DOHH2 (cell line): ENCODE data around the gene C4orf36.

Source experiments
- H3F3A ChIP-seq: fragments of 200-600 bp; sonication (generic), shearing (Covaris generic); 2 replicates; pipeline ENCODE4 v1.6.0; 2016; ENCODE audit warnings: antibody characterized with exemption, mild to moderate bottlenecking; ENCODE audit not compliant: control insufficient read depth, insufficient read depth
- H3K27ac ChIP-seq: fragments of 200-600 bp; sonication (generic); 2 replicates; pipeline ENCODE4 v1.5.1; 2014; ENCODE audit warnings: low read depth, mild to moderate bottlenecking, low read length, moderate library complexity
- H3K27me3 ChIP-seq: fragments of 200-600 bp; sonication (generic); 2 replicates; pipeline ENCODE4 v1.6.1; 2014; ENCODE audit warnings: mild to moderate bottlenecking, low read length, mixed read lengths; ENCODE audit not compliant: control insufficient read depth
- H3K36me3 ChIP-seq: fragments of 200-600 bp; sonication (generic); 2 replicates; pipeline ENCODE4 v1.6.1; 2014; ENCODE audit warnings: mild to moderate bottlenecking, low read length, moderate library complexity, mixed read lengths; ENCODE audit not compliant: control insufficient read depth
- H3K4me1 ChIP-seq: fragments of 200-600 bp; sonication (generic); 2 replicates; pipeline ENCODE4 v1.6.1; 2014; ENCODE audit warnings: mild to moderate bottlenecking, low read length, mixed read lengths; ENCODE audit not compliant: control insufficient read depth
- H3K4me2 ChIP-seq: fragments of 200-600 bp; sonication (generic); 2 replicates; pipeline ENCODE4 v1.6.0; 2014; ENCODE audit warnings: mild to moderate bottlenecking, low read length, moderate library complexity
- H3K4me3 ChIP-seq: fragments of 200-600 bp; sonication (generic); 2 replicates; pipeline ENCODE4 v1.5.1; 2014; ENCODE audit warnings: mild to moderate bottlenecking, low read length, mixed read lengths
- H3K79me2 ChIP-seq: fragments of 200-600 bp; sonication (generic); 2 replicates; pipeline ENCODE4 v1.6.1; 2014; ENCODE audit warnings: mild to moderate bottlenecking, low read length, mixed read lengths; ENCODE audit not compliant: control insufficient read depth
- H3K9me2 ChIP-seq: fragments of 200-600 bp; sonication (generic); replicated peaks from 2 replicates; pipeline ENCODE4 v1.6.1; 2014; ENCODE audit warnings: mild to moderate bottlenecking, low read length, mixed read lengths; ENCODE audit not compliant: control insufficient read depth
- H3K9me3 ChIP-seq: fragments of 200-600 bp; sonication (generic); 2 replicates; pipeline ENCODE4 v1.6.1; 2014; ENCODE audit warnings: antibody characterized with exemption, low read length, mixed read lengths; ENCODE audit not compliant: control insufficient read depth, insufficient read depth
- H4K20me1 ChIP-seq: fragments of 200-600 bp; sonication (generic); 2 replicates; pipeline ENCODE4 v1.6.0; 2014; ENCODE audit warnings: low read depth, mild to moderate bottlenecking, antibody characterized with exemption, low read length, moderate library complexity; ENCODE audit not compliant: control insufficient read depth, insufficient read depth
- CTCF ChIP-seq: fragments of 200-600 bp; sonication (generic); IDR thresholded peaks from one replicate; pipeline ENCODE4 v1.5.1; 2014; ENCODE audit warnings: antibody characterized with exemption, mild to moderate bottlenecking, low read depth, low read length; ENCODE audit not compliant: poor library complexity, severe bottlenecking
- EZH2phosphoT487 ChIP-seq: fragments of 200-600 bp; sonication (generic); IDR thresholded peaks from 2 replicates; pipeline ENCODE4 v1.6.1; 2017; ENCODE audit warnings: borderline replicate concordance, mild to moderate bottlenecking, antibody characterized with exemption, low read length, moderate library complexity, mixed read lengths

Gene C4orf36

GRCh38 chr4:86910369-86910768 lies 18.1 kb upstream of the C4orf36 start:
- Histone ChIP-seq H3K4me1 (peaks cover 33% of the 10 kb centered on the region), H3K4me2 (no peak overlapping the region), H3K27ac (no peak overlapping the region), H4K20me1 (no peaks in the 10 kb centered on the region), H3K9me3 (no peaks in the 10 kb centered on the region), H3K4me3 (no peak overlapping the region), H3K27me3 (no peaks in the 10 kb centered on the region), H3K36me3 (no peaks in the 10 kb centered on the region), H3K9me2 (no peaks in the 10 kb centered on the region), H3K79me2 (no peaks in the 10 kb centered on the region), H3F3A (peaks cover 3% of the 10 kb centered on the region; the same call in 1 of the 2 replicates)
- TF ChIP-seq EZH2phosphoT487, result no peak
- no peak for TF ChIP-seq CTCF

GRCh38 chr4:86909546-86910295 lies 17.5 kb upstream of the C4orf36 start:
- Histone ChIP-seq H3K4me2 (no peak overlapping the region), H3K4me1 (peaks cover 33% of the 10 kb centered on the region)

GRCh38 chr4:86908251-86908657 lies 16.0 kb upstream of the C4orf36 start:
- H3K4me3 ChIP-seq, result peak overlapping the region; percentile 48
- H3F3A ChIP-seq, result peaks cover 3% of the 10 kb centered on the region; the same call in 1 of the 2 replicates
- peak overlapping the region; percentile 33; the same call in 1 of the 2 replicates for H3K27ac ChIP-seq
- no peaks in the 10 kb centered on the region for H3K36me3 ChIP-seq
- H4K20me1 ChIP-seq, result no peaks in the 10 kb centered on the region
- H3K27me3 ChIP-seq, result no peaks in the 10 kb centered on the region
- TF ChIP-seq CTCF, result no peak
- no peak for TF ChIP-seq EZH2phosphoT487
- peaks cover 33% of the 10 kb centered on the region for H3K4me1 ChIP-seq
- H3K9me2 ChIP-seq, result no peaks in the 10 kb centered on the region
- H3K9me3 ChIP-seq, result no peaks in the 10 kb centered on the region
- peak overlapping the region; percentile 77 for H3K4me2 ChIP-seq
- H3K79me2 ChIP-seq, result no peaks in the 10 kb centered on the region

More at GRCh38 chr4:86909546-86910295, 17.5 kb upstream of the C4orf36 start:
- Histone ChIP-seq H3K9me3 (no peaks in the 10 kb centered on the region), H3K9me2 (no peaks in the 10 kb centered on the region), H3K27me3 (no peaks in the 10 kb centered on the region), H3K27ac (no peak overlapping the region), H3K4me3 (no peak overlapping the region), H3K36me3 (no peaks in the 10 kb centered on the region), H3F3A (peaks cover 3% of the 10 kb centered on the region; the same call in 1 of the 2 replicates), H4K20me1 (no peaks in the 10 kb centered on the region), H3K79me2 (no peaks in the 10 kb centered on the region)
- TF ChIP-seq EZH2phosphoT487, result no peak

GRCh38 chr4:86901864-86902263 lies 9.6 kb upstream of the C4orf36 start:
- Histone ChIP-seq H3K4me1 (no peaks in the 10 kb centered on the region), H3K9me2 (no peaks in the 10 kb centered on the region), H3K36me3 (no peaks in the 10 kb centered on the region), H3F3A (no peaks in the 10 kb centered on the region), H3K27ac (no peak overlapping the region), H3K4me2 (no peak overlapping the region), H3K9me3 (no peaks in the 10 kb centered on the region), H3K27me3 (0 out of 2 replicates have a peak, but pooled peaks cover 3% of the 10 kb centered on the region), H4K20me1 (no peaks in the 10 kb centered on the region), H3K79me2 (no peaks in the 10 kb centered on the region), H3K4me3 (no peak overlapping the region)
- TF ChIP-seq EZH2phosphoT487 (no peak), CTCF (no peak)
